HG03442 (cell line): ENCODE results near the gene LNP1.
"Not testable (repeated sequence)": the region's sequence is repeated elsewhere in the genome, so short reads cannot be mapped to it uniquely, and the experiment has no call there.

Experiments
- ATAC-seq: cut with Tn5 transposase; IDR thresholded peaks from one replicate; pipeline ENCODE4 v1.9.1; 2021; ENCODE audit warnings: mild to moderate bottlenecking, moderate library complexity; ENCODE audit not compliant: unreplicated experiment

LNP1 gene, protein sequence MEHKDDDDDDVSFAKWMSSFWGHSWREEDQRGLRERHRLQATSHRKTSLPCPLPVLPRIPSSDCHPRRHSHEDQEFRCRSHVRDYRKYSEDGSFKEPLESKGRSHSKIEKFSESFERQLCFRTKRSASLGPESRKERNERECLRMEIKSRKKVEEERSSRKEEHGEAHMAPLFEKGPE

DNA sequence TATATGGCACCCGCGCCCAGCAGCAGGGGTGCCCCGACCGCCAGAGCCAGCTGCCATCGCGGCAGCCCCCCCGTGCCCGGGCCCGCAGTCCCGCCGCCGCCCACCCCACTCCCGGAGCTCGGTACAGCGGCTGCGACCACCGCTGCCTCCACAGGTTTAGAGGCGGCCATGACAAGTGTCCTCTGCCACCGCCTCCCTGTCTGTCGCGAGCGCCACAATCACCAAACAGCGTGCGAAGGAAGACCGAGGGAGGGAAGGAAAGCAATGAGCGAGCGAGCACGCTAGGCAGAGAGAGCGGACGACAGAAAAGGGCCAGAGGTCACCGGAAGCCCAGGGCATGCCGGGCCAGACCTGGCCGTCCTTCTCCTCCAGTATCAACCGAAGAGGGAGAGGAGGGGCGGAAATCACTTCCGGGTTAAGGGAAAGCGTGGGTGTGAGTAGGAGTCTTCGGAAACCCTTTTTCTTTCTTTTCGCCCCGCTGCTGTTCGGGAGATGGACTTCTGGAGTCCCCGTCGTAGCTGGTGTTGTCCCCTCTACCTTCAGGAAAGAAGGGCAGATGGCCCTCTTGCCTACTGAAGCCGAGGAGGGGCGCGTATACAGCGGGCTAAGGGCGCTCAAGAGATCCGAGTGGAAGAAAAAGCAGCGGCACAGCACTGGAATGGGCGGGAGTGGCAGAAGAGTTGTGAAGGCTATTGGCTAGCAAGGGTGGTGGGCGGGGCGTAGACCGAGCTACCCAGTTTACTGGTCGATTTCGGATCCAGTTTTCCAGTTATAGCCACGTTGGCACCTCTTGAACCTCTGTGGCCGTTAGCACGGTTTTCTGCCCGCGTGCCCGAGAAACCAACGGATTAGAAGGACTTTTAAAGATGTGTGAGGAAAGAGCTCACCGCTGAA is at the start of gene LNP1, which contains the start of gene TOMM70:
Gene LNP1 (plus strand): TSS at position 760 of the 894 bp plus-strand sequence. CDS start 28,191 bp downstream, outside the sequence.
Gene TOMM70 (minus strand): TSS at position 310 of the 894 bp plus-strand sequence. CDS start 140 bp downstream, at position 170.
- peak; percentile 87 for ATAC-seq

DNA sequence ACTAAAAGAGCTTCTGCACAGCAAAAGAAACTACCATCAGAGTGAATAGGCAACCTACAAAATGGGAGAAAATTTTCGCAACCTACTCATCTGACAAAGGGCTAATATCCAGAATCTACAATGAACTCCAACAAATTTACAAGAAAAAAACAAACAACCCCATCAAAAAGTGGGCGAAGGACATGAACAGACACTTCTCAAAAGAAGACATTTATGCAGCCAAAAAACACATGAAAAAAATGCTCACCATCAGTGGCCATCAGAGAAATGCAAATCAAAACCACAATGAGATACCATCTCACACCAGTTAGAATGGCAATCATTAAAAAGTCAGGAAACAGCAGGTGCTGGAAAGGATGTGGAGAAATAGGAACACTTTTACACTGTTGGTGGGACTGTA is 49.6 kb upstream of the LNP1 start:
- not testable (repeated sequence) for ATAC-seq

DNA sequence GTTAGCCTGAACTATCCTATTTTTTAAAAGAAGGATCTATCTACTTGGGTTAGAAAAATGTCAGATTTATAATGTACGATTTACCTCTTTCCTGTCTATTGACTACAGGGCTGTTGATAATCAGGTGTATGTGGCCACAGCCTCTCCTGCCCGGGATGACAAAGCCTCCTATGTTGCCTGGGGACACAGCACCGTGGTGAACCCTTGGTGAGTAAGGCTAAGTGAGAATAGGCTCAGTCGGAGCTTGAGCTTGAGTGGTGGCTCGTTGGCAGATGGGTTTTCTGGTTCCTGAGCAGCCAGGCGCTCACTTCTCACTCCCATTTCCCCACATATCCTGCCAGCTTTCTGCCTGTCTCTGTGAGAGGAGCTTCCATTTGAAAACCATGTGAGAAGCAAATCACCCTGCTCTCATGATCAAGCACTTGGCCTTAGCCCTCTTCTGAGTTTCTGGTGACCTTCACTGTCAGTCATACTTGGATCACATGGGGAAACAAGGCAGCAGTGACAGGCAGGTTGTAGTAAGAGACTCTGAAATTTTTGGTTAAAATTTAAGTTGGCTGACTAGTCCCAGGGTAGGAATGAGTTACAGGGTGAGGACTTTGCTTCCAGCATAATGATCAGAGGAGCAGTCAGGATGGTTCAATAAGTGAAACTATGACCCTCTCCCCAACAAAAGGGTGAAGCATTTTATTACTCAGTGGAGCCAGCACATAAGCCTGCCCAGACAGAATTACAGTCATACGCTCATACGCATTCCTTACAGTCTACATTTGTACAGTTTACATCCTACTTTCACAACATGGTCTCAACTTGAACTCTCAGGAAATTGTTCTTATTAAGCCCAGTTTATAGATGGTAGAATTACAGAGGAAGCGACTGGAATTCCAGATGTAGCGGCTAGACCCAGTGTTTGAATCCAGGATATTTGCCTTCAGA is 48.8 kb upstream of the LNP1 start:
- ATAC-seq, result no peak

DNA sequence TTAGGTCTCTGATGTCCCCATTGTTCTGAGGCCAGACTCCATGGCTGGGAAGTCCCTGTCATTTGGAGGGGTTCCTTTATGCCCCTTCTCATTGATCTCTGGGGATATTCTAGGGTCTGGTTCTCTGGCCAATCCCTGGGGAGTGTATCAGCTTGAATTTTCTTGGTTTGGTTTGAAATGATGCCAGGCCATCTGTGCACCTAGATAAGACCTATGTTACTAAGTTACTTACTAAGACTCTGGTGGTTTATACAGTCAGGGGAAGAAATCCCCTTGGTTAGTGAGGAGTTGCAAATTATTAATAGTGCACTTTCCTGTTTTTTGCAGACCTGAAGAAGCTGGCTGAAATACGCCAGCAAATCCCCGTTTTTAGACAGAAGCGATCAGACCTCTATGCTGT is 46.5 kb upstream of the LNP1 start:
- no peak for ATAC-seq

DNA sequence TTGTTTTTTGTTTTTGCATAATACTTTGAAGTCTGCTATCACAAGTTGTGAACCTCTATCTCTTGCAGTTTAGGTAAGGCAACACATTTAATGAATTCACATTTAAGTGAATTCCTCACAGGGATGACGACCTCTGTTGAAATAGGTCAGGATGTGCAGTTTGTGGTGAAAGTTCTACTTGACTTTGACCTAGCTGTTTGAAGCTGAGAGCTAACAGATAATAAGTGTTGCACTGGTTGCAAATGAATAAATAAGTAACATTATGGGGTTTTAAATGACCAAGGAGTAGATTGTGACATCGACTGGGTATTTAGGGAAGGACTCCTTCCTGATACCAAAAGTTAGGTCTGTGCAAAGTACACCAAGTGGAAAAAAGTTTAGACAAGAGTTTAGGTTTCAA is 42.9 kb upstream of the LNP1 start:
- ATAC-seq, result no peak

DNA sequence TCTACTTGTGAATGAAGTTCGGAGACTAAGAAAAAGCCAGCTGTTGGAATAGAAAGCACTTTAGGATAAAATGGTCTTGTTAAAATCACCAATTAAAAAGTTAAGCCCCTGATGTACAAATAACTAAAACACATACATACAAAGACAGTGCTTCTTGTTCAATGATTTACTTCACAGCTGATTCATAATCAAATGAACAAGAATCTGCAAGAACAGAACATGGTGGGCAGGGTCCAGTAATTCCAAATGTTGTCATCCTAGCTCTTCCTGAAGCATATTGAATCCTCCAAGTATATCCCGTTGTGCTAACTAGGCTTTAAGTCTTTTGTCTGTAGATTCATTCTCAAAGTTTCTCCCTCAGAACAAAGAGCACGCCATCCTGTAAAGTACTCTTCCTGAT is 42.3 kb upstream of the LNP1 start:
- ATAC-seq, result no peak

DNA sequence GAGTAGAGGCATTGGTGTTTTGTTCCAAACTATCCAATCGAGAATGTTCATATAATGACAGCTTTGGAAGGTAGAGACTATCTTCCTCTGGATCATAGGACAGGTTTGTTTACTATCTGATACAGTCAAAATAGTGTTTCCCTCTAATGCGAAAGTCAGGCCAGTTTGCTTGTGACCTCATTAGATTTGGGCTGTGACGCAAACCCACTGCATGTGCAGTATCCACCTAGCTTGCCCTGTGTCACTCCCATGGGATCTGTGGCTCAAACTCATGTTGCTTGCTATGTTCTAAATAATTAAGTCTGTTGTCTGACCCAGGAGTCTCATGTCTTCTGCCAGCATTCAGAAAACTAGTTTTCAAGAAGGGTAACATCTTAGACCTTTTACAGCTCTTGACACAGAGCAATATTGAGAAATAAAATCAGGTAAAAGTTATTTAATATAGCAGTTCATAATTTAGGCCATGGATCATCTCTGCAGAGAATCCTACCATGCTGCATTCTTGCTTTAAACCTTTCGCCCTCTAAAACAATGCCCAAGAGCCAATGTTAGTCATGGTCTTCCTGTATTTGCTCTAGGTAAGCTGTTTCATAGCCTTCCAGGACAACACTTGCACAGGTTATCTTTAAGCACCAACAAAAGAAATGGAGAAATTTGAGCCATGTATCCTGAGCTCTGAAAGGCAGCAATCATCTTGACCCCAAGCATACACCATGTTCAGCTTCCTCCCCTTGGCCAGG is 40.4 kb upstream of the LNP1 start:
- no peak for ATAC-seq

DNA sequence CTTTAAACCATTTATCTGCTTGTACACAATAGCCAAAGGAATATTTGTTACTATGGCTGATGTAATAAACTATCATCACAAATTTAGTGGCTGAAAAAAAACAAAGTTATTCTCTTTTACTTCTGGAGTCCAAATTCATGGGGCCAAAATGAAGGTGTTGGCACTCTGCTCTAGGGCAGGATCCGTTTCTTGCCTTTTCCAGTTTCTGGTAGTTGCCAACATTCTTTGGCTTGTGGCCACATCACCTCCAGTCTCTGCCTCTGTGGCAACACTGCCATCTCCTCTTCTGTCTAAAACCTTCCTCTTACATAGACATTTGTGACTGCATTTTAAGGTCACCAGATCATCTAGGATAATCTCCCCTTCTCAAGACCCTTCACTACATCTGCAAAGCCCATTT is 39.4 kb upstream of the LNP1 start:
- no peak for ATAC-seq

DNA sequence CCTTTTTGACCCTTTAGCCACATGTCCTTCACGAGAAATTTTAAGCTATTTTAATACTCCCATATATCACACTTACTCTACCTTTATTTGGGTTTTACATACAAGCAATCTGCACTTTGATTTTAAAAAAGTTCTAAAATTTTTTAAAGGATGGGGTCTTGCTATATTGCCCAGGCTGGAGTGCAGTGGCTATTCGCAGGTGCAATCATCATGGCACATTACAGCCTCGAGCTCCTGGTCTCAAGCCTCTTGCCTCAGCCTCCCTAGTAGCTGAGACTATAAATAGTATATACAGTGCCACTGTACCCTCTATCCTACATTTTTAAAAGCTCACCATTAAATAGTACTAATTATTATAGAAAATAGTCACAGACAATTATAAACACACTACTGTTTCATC is 36.9 kb upstream of the LNP1 start:
- ATAC-seq, result no peak

DNA sequence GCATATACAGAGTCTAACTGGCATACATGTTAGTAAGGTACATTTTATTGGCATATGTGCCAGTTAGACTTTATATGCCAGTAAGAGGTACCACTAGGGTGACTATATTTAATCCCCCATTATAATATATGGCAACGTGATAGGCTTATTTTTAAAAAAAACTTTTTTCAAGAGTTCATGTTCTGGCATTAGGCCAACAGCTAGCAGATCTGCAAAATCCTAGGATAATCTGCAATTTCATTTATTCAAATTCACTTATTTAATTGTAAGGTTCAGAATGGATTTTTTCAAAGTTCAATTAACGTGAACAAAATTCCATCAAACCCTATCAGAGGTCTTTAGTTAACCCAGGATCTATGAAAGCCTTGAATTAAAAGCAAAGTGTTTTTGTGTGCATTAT is 34.9 kb upstream of the LNP1 start:
- ATAC-seq, result no peak

DNA sequence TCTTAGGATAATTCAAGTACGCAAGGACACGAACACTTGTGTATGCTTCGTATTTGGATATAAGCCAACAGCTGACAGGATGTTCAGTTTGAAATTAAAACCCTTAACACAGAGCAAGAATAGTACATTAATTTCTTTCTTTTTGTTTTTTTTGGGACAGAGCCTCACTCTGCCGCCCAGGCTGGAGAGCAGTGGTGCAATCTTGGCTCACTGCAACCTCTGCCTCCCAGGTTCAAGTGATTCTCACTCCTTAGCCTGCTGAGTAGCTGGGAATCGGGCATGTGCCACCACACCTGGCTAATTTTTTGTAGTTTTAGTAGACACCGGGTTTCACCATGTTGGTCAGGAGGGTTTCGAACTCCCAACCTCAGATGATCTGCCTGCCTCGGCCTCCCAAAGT is 32.9 kb upstream of the LNP1 start:
- ATAC-seq, result no peak

DNA sequence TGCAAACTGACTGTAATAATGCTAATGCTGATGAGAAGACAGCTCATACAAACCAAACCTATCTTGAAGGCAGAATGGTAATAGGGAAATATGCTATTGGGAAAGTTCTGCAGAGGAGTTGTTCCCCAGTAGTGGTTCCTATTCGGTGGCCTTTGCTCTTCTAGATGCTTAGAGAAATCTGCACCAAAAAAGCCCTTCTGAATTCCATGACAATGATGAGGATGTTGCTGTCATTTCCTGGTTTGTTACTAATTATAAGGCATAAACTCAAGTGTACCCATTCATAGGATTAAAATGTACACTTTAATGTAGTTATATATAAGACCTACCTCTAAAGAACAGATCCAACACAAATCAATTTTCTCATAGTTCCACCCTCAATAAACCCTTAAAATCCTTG is 30.6 kb upstream of the LNP1 start:
- ATAC-seq, result no peak

DNA sequence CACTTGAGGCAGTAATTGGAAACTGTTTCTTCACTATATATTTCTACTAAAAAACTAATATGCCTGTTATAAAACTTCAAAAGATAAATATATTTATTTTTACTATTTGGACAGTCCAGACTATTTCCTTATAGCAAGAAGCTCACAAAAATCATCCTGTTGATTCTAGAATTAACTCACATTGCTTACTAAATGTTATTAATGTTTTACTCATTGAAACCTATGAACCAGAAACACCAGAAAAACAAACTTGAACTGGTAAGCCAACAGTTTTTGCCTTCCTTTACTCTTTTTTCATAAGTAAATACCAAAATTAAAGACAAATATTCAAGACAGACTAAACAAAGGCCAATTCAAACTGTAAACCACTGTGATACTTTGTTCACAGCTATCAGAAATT is 26.8 kb upstream of the LNP1 start:
- ATAC-seq, result no peak

DNA sequence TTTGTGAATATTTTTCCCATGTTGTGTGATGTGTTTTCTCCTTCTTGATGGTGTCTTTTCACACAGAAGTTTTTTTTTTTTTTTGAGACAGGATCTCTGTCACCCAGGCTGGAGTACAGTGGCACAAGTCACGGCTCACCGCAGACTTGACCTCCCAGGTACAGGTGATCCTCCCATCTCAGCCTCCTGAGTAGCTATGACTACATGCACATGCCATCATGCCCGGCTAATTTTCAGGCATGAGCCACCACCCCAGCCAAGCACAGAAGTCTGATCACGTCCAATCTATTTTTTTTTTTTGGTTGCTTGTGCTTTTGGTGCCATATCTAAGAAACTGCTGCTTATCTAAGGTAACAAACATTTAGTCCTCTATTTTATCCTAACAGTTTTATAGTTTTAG is 25.0 kb upstream of the LNP1 start:
- no peak for ATAC-seq

DNA sequence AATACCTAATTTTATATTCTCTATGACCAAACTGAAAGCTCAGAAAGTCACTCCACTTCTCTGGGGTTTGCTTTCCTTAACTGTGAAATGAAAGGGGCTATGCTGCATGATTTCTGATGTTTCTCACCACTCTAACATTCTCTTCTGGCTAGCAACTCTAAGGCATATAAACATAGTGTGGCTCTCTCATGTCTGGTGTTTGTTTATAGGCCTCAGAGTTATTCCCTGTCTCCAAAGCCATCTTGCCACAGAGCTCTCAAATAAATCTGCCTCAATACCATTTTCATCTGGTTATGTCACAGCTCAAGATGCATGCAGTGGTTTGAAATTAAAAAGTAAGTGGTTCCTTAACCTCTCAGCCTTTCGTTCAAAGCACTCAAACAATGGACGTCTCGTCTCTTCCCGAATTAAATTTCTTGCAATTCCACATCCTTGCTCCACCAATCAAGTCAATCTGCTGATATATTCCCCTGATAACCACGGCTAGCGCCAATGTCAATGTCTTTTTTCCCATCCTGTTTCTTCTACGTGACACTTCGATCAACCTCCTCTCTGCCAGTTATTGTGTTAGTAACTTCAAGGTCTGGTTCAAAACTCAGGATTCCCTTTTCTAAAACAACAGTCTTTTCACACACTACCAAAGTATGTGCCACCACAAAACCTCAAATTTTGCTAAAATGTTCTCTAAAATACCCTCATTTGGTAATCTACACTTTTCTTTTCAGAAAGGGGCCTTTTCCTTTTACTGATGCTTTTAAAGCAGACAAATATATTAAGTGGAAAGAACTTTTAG is 16.4 kb upstream of the LNP1 start:
- no peak for ATAC-seq

DNA sequence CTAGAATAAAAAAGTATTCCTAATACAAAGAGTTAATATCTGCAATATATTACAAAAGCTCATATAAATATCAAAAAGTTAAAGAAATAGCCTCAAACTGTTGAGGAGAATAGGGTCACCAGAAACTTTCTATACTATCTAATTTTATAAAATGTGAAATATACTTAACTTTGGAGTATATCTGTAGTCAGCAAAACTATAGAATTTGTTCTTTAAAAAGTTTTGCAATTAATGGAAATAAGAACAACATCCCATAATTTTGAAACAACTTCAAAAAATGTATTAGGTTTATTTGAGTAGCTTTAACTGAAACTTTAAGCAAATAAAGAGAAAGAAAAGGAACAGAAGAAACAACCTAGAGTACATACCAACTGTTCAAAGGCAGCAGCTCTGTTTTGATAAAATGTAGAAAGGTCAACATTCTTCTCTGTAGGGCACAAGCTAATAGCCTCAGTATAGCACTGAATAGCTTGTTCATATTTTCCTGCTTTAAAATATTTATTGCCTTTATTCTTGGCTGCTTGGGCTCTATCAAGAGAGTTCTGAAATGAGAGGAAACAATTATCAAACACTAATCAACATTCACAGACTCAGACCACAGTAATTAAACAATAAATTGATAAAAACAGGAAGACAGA is 14.8 kb upstream of the LNP1 start:
- no peak for ATAC-seq

DNA sequence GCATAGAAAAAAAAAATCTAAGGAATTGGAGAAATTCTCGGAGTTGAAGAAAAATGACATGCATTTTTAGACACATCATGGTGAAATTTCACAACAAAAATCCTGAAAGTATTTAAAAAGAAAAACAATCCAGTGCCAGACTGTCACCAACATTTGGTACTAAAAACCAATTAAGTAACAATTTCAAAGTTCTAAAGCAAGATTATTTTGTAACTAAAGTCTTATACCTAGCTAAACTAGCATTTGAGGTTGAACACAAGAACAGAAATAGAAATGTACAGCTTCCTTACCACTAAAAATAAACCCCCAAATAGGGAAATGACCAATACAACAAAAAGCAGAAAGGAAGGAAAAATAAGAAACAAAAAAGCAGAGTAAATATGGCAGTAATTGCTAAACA is 12.3 kb upstream of the LNP1 start:
- ATAC-seq, result no peak

DNA sequence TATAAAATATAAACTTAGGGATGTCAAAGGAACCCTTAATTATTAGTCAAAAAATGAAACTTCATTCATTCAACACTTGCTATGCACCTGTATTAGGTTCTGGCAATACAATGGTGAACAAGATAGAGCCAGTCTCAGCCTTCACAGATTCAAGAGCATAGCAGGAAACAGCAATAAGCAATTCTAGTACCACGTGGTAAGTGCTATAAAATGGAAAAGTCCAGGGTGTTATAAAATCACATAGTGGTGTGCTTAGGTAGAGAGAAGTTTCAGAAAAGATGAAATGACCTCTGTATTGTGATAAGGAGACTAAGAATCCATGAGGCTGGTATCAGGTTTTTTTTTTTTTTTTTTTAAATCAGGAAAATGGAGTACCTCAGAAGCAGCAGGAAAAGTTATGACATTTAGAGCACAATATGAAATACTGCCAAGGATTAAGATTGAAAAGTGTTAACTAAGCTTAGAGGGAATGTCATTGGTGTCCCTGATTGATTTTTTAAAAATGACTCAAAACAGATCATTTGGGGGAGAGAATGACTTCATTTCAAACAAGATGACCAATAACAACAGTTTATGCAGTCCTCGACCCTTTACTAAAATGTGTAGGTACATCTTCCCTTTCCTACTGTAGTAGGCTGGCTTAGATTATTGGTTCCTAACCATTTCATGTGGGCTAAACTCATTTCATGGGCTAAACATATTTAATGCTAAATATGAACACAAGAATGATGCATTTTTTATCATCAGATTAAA is 5.5 kb upstream of the LNP1 start:
- no peak for ATAC-seq

DNA sequence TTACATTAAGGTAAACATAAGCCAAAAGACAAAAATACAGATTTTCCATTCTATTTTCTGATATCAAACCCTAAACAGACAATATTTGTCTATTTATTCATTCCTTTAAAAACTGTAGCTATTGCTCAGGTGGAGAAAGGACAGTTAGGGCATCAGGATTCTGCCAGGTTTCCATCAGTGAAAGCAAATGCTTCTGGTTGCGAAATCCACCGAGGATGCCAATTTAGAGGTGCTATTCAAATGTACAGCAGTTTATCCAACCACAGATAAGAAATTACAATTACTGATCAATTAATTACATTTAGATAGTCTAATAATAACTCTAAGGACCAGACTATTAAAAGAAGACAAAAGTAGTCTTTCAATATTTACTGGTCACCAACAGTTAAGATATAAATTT is 4.4 kb upstream of the LNP1 start:
- ATAC-seq, result no peak
